ENCODE results near the gene MX1.

The MX1 gene, protein sequence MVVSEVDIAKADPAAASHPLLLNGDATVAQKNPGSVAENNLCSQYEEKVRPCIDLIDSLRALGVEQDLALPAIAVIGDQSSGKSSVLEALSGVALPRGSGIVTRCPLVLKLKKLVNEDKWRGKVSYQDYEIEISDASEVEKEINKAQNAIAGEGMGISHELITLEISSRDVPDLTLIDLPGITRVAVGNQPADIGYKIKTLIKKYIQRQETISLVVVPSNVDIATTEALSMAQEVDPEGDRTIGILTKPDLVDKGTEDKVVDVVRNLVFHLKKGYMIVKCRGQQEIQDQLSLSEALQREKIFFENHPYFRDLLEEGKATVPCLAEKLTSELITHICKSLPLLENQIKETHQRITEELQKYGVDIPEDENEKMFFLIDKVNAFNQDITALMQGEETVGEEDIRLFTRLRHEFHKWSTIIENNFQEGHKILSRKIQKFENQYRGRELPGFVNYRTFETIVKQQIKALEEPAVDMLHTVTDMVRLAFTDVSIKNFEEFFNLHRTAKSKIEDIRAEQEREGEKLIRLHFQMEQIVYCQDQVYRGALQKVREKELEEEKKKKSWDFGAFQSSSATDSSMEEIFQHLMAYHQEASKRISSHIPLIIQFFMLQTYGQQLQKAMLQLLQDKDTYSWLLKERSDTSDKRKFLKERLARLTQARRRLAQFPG

DNA sequence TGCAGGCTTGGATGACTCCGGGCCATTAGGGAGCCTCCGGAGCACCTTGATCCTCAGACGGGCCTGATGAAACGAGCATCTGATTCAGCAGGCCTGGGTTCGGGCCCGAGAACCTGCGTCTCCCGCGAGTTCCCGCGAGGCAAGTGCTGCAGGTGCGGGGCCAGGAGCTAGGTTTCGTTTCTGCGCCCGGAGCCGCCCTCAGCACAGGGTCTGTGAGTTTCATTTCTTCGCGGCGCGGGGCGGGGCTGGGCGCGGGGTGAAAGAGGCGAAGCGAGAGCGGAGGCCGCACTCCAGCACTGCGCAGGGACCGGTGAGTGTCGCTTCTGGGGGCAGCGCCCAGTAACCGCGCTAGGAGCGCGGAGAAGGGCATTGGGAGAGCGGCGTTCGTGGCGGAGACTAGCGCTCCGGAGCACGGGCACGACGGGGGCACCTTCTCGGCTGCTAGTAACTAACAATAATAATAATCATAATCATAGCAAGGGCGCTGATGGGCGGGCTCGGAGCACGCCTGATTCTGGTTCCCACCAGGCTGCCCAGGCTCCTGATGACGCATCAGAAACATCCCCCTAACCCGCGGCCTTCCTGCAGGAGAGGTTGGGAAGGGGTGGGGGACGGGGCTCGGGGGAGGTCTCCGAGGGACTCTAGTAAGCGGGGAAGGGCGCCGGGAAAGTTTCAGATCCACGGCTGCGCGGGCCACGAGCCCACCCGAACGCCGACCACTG lies at the start of gene MX1:
Gene MX1 (plus strand): TSS at position 286 of the 722 bp plus-strand sequence. CDS start 5,832 bp downstream, outside the sequence.
- DNase-seq (ENCODE audit: low read depth, low spot score): peak; percentile 18

GRCh38 chr21:41377715-41378114 lies 48.3 kb upstream of the MX1 start:
- DNase-seq (ENCODE audit: low read depth, low spot score): no peak

GRCh38 chr21:41378849-41379248 lies 47.2 kb upstream of the MX1 start:
- no peak for DNase-seq (ENCODE audit: low read depth, low spot score)

- no peak for DNase-seq (ENCODE audit: low read depth, low spot score)
Measured at GRCh38 chr21:41379901-41380300, 46.1 kb upstream of the MX1 start.

DNA sequence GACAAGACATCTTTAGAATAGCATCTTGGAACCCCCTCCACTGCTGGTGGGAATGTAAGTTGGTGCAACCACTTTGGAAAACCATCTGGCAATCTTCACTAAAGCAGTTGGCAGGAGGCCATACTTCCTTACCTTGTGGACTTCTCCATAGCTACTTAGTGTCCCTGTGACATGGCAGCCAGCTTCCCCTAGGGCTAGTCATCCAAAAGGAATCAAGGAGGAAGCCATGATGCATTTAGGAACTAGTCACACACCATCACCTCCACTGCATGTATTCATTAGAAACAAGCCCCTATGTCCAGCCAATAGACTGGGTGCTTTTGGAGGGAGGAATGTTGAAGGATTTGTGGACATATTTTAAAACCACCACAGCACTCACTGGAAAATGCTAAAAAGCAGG lies 44.3 kb upstream of the MX1 start:
- DNase-seq (ENCODE audit: low read depth, low spot score): no peak

GRCh38 chr21:41387042-41387819 lies 38.8 kb upstream of the MX1 start:
- no peak for DNase-seq (ENCODE audit: low read depth, low spot score)

DNA sequence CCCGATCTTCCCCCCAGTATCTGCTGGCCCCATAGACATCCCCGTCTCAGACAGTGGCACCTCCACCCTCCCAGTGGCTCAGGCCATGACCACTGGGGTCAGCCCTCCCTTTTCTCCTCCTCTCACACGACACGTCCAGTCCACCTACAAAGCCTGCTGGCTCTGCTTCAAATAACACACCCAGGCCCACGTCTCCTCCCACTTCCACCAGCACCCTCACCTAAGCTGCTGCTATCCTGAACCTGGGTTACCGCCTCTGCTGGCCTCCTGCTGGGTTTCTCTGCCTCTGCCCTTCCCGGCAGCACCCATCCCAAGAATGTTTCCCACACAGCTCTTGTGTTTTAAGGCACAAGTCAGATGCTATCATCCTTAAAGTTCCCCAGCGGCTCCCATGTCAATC lies 38.2 kb upstream of the MX1 start:
- DNase-seq (ENCODE audit: low read depth, low spot score): no peak

- DNase-seq (ENCODE audit: low read depth, low spot score): no peak
Measured at GRCh38 chr21:41388259-41388658, 37.8 kb upstream of the MX1 start.

- no peak for DNase-seq (ENCODE audit: low read depth, low spot score)
Measured at GRCh38 chr21:41390043-41390639, 35.9 kb upstream of the MX1 start.

DNA sequence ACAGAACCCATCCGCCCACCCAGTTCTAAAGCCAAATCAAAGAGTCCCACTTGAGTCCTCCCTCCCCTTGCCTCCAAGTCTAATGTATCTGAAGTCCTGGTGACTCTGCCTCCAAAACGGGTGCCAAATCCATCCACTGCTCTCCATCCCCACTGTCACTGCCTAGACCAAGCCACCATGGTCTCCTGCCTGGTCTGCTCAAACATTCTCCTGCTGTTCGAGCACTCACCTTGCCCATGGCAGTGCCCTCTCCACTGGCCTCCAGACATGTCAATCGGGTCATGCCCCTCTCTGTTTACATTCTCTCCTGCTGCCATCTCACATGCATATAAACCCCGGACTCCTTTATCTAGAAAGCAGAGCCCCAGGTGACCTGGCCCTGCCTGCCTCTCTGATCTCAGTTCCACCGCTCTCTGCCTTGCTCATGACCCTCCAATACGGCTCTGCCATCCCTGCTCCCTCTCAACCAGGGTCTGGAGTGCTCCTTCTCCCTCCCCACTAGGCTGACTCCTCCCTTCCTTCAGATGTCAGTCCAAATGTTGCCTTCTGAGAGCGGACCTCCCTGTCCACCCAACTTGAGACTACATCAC lies 32.1 kb upstream of the MX1 start:
- DNase-seq (ENCODE audit: low read depth, low spot score): no peak

DNA sequence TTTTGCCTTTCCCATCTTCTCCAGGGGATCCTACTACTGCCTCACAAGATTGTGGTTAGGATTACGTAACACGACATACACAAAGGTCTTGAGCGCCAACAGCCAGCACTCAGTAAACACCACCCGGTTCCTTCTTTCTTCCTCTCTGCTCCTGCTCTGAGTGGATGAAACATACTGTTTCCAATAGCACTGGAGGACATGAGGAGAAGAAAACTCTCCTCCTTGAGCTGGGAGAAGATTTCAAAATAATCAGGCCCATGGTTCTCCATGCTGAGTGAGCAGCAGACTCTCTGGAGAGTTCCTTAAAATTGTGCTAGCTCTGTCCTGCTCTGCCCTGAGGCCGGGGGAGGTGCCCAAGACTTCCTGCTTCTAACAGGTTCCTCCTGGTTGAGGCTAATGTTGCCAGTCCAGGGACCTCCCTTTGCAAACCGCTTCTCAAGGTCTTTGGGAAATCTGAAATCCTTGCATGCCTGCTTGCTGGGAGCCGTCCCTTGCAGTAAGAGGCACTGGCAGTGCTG lies 29.4 kb upstream of the MX1 start:
- DNase-seq (ENCODE audit: low read depth, low spot score): no peak

- no peak for DNase-seq (ENCODE audit: low read depth, low spot score)
Measured at GRCh38 chr21:41397471-41397891, 28.6 kb upstream of the MX1 start.

- DNase-seq (ENCODE audit: low read depth, low spot score): no peak
Measured at GRCh38 chr21:41398251-41398650, 27.8 kb upstream of the MX1 start.

DNA sequence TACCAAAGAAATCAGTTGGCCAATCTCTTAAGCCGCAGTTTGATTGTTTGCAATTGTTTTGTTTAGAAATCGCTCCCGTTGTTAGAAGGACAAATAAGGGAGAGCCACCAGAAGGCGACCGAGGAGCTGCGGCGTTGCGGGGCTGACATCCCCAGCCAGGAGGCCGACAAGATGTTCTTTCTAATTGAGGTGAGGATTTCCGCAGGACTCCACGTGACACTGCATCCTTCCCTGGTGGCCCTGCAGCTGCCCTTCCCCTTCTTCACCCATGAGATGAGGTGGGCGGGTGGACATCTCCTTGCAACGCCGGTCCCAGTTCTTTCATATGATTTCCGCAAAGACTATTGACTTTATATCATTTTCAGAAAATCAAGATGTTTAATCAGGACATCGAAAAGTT lies 27.2 kb upstream of the MX1 start:
- no peak for DNase-seq (ENCODE audit: low read depth, low spot score)

- DNase-seq (ENCODE audit: low read depth, low spot score): no peak
Measured at GRCh38 chr21:41399246-41399800, 26.7 kb upstream of the MX1 start.

DNA sequence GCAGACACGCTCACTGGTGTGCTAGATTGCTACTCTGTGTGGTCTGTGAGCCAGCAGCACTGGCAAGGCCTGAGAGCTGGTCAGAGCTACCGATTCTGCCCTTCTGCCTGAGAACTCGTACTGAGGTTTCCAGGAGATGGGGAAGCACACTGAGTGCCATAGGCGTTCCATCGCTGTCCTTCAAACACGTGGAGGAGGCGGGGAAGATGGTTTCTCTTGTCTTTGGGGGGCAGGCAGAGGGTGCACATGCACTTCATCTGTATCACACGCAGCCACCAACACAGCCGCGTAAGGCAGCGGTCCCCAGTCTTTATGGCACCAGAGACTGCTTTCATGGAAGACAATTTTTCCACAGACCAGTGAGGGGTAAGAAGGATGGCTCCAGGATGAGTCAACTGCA lies 23.8 kb upstream of the MX1 start:
- no peak for DNase-seq (ENCODE audit: low read depth, low spot score)

DNA sequence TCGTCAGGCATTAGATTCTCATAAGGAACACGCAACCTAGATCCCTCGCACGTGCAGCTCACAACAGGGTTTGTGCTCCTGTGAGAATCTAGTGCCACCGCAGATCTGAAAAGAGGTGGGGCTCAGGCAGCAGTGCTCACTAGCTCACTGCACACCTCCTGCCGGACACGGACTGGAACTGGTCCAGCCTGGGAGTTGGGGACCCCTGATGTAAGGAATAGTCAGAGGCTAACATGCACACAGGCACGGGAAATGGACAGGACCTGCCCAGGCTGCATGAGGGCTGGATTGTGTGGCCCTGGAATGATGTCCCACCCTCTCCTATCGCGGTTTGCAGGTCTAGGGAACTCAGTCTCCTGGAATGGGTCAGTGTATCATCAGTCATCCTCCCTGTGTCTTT lies 23.2 kb upstream of the MX1 start:
- no peak for DNase-seq (ENCODE audit: low read depth, low spot score)

DNA sequence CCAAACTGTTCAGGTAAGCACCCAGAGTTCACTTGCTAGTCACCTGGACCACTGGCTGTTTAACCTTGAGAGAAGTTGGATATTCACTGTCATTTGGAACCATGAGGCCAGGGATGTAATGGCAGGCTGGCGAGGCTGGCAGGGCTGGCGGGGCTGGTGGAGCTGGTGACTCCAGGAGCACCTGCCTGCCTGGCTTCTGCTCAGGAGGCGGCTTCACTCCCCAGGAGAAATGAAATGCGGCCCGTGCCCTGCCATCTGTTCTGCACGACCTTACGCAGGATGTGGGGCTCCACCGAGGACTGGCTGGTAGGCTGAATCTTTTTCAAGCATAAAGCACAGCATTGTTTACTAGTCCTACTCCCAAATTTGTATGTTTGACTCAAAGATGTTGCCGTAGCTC lies 22.7 kb upstream of the MX1 start:
- no peak for DNase-seq (ENCODE audit: low read depth, low spot score)

DNA sequence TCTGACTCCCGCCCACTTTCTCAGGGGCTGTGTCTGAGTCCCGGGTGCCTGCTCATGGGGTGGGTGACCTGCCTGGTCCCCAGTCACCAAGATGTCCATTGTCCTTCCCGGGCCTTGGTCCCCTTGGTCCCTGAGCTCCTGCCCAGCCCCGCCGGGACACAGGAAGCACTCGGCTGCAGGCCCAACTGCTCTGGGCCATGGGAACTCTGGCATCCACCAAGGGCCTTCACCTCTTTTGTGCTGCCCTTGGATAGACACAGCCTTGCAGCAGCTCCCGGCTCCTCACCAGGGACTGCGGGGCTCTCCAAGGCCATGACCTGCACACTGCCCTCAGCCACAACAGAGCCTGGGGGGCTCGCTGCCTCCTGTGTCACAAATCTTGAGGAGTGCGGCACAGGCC lies 22.1 kb upstream of the MX1 start:
- DNase-seq (ENCODE audit: low read depth, low spot score): no peak

DNA sequence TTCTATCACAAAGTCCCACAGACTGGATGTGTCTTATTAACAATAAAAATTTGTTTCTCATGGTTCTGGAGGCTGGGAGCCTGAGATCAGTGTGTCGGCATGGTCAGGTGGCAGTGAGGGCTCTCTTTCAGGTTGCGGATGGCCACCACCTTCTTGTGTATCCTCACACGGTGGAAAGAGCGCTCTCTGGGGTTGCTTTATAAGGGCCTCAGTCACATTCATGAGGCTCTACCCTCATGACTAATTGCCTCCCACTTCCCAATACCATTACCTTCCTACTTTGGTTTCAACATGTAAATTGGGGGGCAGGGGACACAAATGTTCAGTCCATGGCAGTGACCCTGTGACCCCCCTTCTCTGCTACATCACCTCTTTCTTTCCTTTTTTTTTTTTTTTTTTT lies 20.7 kb upstream of the MX1 start:
- DNase-seq (ENCODE audit: low read depth, low spot score): no peak
